Measurements from ENCODE around the gene MSRB3. TPM values are rescaled to one million over a fixed set of nuclear protein-coding genes. Genes with fewer than 3 reads are reported as not detected.

MSRB3 gene
- total and polyA plus RNA-seq, 7 donors: 6.2 to 232 (median 159) TPM

DNA sequence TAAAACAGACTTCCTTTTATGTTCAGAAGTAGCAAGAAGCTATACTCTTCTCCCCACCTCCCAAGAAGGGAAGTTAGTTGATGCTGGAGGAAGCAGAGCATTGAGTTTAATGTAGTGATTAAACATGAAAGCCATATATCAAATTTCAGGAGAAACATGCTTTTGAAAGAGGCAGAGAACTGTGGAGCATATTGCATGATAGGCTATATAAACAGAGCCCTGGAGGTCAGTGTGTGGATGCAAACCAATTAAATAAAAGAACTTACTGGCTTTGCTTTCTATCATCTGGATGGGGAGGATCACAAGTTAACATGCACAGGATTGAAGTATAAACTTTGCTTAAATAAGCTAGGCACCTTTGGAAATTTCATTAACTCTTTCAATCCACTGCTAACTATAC, 94.1 kb downstream of the MSRB3 start:
- TF ChIP-seq EP300 (IDR thresholded peaks at IDR 0.05): no peak
- no peak for TF ChIP-seq POLR2A (IDR thresholded peaks at IDR 0.05)
- no peak for TF ChIP-seq POLR2AphosphoS5 (IDR thresholded peaks at IDR 0.05)
- no peak for TF ChIP-seq CTCF (IDR thresholded peaks at IDR 0.05)
- H3K27me3 ChIP-seq: no peaks in the 10 kb centered on the region
- no peak for DNase-seq
- H3K36me3 ChIP-seq: no peaks in the 10 kb centered on the region
- H3K4me3 ChIP-seq: no peak overlapping the region
- peaks cover 0 to 11% (median 0%) of the 10 kb centered on the region in 4 donors for H3K4me1 ChIP-seq
- no peak overlapping the region for H3K27ac ChIP-seq
- no peaks in the 10 kb centered on the region for H3K9me3 ChIP-seq
- intact Hi-C loops (cut with DNase I): no loop called here

- intact Hi-C loops (cut with DNase I): no loop called here
- Histone ChIP-seq H3K9me3 (no peaks in the 10 kb centered on the region), H3K36me3 (no peaks in the 10 kb centered on the region), H3K27ac (no peak overlapping the region), H3K4me1 (peaks cover 0 to 8% (median 0%) of the 10 kb centered on the region in 4 donors), H3K4me3 (no peak overlapping the region), H3K27me3 (no peaks in the 10 kb centered on the region)
- TF ChIP-seq EP300 (IDR thresholded peaks at IDR 0.05): no peak
- no peak for TF ChIP-seq POLR2AphosphoS5 (IDR thresholded peaks at IDR 0.05)
- no peak for TF ChIP-seq POLR2A (IDR thresholded peaks at IDR 0.05)
- TF ChIP-seq CTCF (IDR thresholded peaks at IDR 0.05): no peak
- WGBS, 2 donors: 63 to 76% methylated on average over 2 of the region's 2 CpGs
- DNase-seq: no peak
Observed at GRCh38 chr12:65384240-65384639, 105.8 kb downstream of the MSRB3 start.

DNA sequence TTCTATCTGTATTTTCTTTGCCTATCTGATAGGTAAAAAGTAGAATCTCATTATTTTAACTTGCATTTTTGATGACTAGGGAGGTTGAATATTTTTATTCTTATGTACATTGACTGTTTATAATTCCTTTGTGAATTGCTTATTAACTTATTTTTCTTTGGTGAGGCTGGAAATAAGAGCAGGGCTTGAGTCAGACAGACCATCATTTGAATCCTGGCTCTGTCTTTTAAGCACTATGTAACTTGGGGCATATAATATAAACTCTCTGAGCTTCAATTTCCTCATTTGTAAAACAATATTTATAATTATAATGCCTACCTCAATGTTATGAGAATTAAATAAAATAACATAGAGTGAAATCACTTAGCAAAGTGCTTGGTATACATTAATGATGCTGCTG, 108.9 kb downstream of the MSRB3 start:
- H3K4me1 ChIP-seq: peaks cover 0 to 28% (median 11%) of the 10 kb centered on the region in 4 donors
- no peak for TF ChIP-seq CTCF (IDR thresholded peaks at IDR 0.05)
- TF ChIP-seq EP300 (IDR thresholded peaks at IDR 0.05): no peak
- TF ChIP-seq POLR2A (IDR thresholded peaks at IDR 0.05): no peak
- TF ChIP-seq POLR2AphosphoS5 (IDR thresholded peaks at IDR 0.05): no peak
- no peak overlapping the region for H3K4me3 ChIP-seq
- no peaks in the 10 kb centered on the region for H3K27me3 ChIP-seq
- no peaks in the 10 kb centered on the region for H3K9me3 ChIP-seq
- intact Hi-C loops (cut with DNase I): no loop called here
- DNase-seq: no peak
- no peak overlapping the region for H3K27ac ChIP-seq
- no peaks in the 10 kb centered on the region for H3K36me3 ChIP-seq

DNA sequence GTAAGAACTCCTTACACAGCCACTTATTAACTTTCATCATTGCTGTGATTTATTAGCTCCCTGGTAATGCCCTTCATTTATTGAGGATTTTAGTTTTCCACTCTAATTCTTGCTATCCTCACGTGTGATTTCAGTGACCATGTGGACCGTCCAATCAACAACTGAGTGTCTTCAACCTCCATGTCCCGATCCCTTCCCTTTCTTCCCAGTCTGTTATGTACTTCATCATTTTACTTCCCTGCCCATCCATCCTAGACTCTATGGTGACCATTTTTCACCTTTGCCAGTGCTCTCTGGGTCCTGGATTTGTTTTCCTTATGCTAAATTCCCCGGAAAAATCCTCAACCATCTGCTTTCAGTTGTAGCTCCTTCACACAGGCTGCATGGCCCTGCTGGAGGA, 111.0 kb downstream of the MSRB3 start:
- H3K4me1 ChIP-seq: peaks cover 0 to 36% (median 13%) of the 10 kb centered on the region in 4 donors
- H3K27me3 ChIP-seq: no peaks in the 10 kb centered on the region
- DNase-seq: no peak
- H3K36me3 ChIP-seq: no peaks in the 10 kb centered on the region
- TF ChIP-seq CTCF (IDR thresholded peaks at IDR 0.05) (no peak), POLR2AphosphoS5 (IDR thresholded peaks at IDR 0.05) (no peak), EP300 (IDR thresholded peaks at IDR 0.05) (no peak), POLR2A (IDR thresholded peaks at IDR 0.05) (no peak)
- intact Hi-C loops (cut with DNase I): no loop called here
- 63 to 80% methylated on average over 4 of the region's 4 CpGs for WGBS, 2 donors
- H3K4me3 ChIP-seq: no peak overlapping the region
- H3K27ac ChIP-seq: no peak overlapping the region
- H3K9me3 ChIP-seq: peaks cover 0 to under 1% (median 0%) of the 10 kb centered on the region in 4 donors

DNA sequence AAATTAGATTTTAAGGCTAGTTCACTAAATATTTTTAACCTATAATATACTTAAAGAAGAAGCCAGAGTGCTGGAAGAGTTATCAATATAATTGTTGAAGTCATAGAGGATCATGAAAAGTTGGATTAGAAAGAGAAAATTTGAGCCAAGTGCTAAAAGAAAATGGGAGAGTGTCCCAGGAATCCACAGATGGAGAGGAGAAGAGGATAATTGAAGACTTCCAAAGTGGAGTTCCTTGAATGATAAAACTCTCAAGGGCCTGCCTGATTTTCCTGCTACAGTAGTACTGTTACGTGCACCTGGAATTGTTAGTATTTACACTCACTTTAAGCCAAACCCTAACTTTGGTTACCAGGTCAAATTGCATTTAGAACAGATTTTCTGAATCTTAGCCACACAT, 113.2 kb downstream of the MSRB3 start:
- peaks cover 0 to 35% (median 13%) of the 10 kb centered on the region in 4 donors for H3K4me1 ChIP-seq
- H3K4me3 ChIP-seq: no peak overlapping the region
- DNase-seq: no peak
- H3K27me3 ChIP-seq: no peaks in the 10 kb centered on the region
- no peaks in the 10 kb centered on the region for H3K36me3 ChIP-seq
- WGBS, 2 donors: 88 to 90% methylated on average over 1 of the region's 1 CpG
- TF ChIP-seq CTCF (IDR thresholded peaks at IDR 0.05): no peak
- TF ChIP-seq EP300 (IDR thresholded peaks at IDR 0.05): no peak
- no peak for TF ChIP-seq POLR2A (IDR thresholded peaks at IDR 0.05)
- TF ChIP-seq POLR2AphosphoS5 (IDR thresholded peaks at IDR 0.05): no peak
- intact Hi-C loops (cut with DNase I): no loop called here
- no peak overlapping the region for H3K27ac ChIP-seq
- peaks cover 0 to 2% (median 0%) of the 10 kb centered on the region in 4 donors for H3K9me3 ChIP-seq
